ENCODE data around the gene TUBA1C. TPM values are rescaled to one million over a fixed set of nuclear protein-coding genes. Genes with fewer than 3 reads are reported as not detected.

TUBA1C gene
- total RNA-seq, 1 donor from 2014 or later: 196 TPM

- Histone ChIP-seq H3K36me3 (ENCODE audit: control insufficient read depth, insufficient read depth, low read length) (peaks cover 23% of the 10 kb centered on the region), H3K27me3 (ENCODE audit: control insufficient read depth, insufficient read depth, low read length) (no peaks in the 10 kb centered on the region), H3K4me3 (ENCODE audit: low read depth, low read length) (no peak overlapping the region)
- DNase-seq (ENCODE audit: low read depth): no peak
- TF ChIP-seq CTCF (IDR thresholded peaks at IDR 0.05; ENCODE audit: insufficient read depth, low read length, severe bottlenecking): no peak
- no peak for FAIRE-seq
Measured at GRCh38 chr12:49272790-49273725, 8.2 kb downstream of the TUBA1C start.

GRCh38 chr12:49273726-49274395, 9.0 kb downstream of the TUBA1C start:
- FAIRE-seq (no peak), DNase-seq (ENCODE audit: low read depth) (no peak)
- no peak for TF ChIP-seq CTCF (IDR thresholded peaks at IDR 0.05; ENCODE audit: insufficient read depth, low read length, severe bottlenecking)
- Histone ChIP-seq H3K4me3 (ENCODE audit: low read depth, low read length) (no peak overlapping the region), H3K27me3 (ENCODE audit: control insufficient read depth, insufficient read depth, low read length) (no peaks in the 10 kb centered on the region), H3K36me3 (ENCODE audit: control insufficient read depth, insufficient read depth, low read length) (peaks cover 23% of the 10 kb centered on the region)

- H3K36me3 ChIP-seq (ENCODE audit: control insufficient read depth, insufficient read depth, low read length): peaks cover 19% of the 10 kb centered on the region
- no peak for TF ChIP-seq CTCF (IDR thresholded peaks at IDR 0.05; ENCODE audit: insufficient read depth, low read length, severe bottlenecking)
- FAIRE-seq: no peak
- no peak overlapping the region for H3K4me3 ChIP-seq (ENCODE audit: low read depth, low read length)
- DNase-seq (ENCODE audit: low read depth): no peak
- no peaks in the 10 kb centered on the region for H3K27me3 ChIP-seq (ENCODE audit: control insufficient read depth, insufficient read depth, low read length)
Measured at GRCh38 chr12:49274396-49275069, 9.7 kb downstream of the TUBA1C start.

GRCh38 chr12:49276304-49277290, 11.7 kb downstream of the TUBA1C start:
- DNase-seq (ENCODE audit: low read depth): no peak
- no peak for FAIRE-seq
- no peak overlapping the region for H3K4me3 ChIP-seq (ENCODE audit: low read depth, low read length)
- H3K36me3 ChIP-seq (ENCODE audit: control insufficient read depth, insufficient read depth, low read length): peaks cover 4% of the 10 kb centered on the region
- no peaks in the 10 kb centered on the region for H3K27me3 ChIP-seq (ENCODE audit: control insufficient read depth, insufficient read depth, low read length)
- TF ChIP-seq CTCF (IDR thresholded peaks at IDR 0.05; ENCODE audit: insufficient read depth, low read length, severe bottlenecking): no peak

GRCh38 chr12:49277466-49277865, 12.6 kb downstream of the TUBA1C start:
- no peak for FAIRE-seq
- no peak for TF ChIP-seq CTCF (IDR thresholded peaks at IDR 0.05; ENCODE audit: insufficient read depth, low read length, severe bottlenecking)

More at GRCh38 chr12:49277466-49277865, 12.6 kb downstream of the TUBA1C start:
- DNase-seq (ENCODE audit: low read depth): no peak
- H3K4me3 ChIP-seq (ENCODE audit: low read depth, low read length): no peak overlapping the region
- no peaks in the 10 kb centered on the region for H3K27me3 ChIP-seq (ENCODE audit: control insufficient read depth, insufficient read depth, low read length)
- H3K36me3 ChIP-seq (ENCODE audit: control insufficient read depth, insufficient read depth, low read length): peaks cover 3% of the 10 kb centered on the region
